Hepatocyte (in vitro differentiated cells): ENCODE measurements around the gene BORCS8.

Source experiments
- CTCF ChIP-seq: fragments of 200-600 bp; sonication (generic); IDR thresholded peaks from 2 replicates; pipeline ENCODE4 v1.5.1; 2016; ENCODE audit warnings: antibody characterized with exemption, mild to moderate bottlenecking; ENCODE audit not compliant: poor library complexity
- EZH2 ChIP-seq: fragments of 200-600 bp; sonication (generic); IDR thresholded peaks from 2 replicates; pipeline ENCODE4 v1.6.1; 2016; ENCODE audit warnings: antibody characterized with exemption, mild to moderate bottlenecking, borderline replicate concordance
- EZH2phosphoT487 ChIP-seq: fragments of 200-600 bp; sonication (generic); IDR thresholded peaks from one replicate; pipeline ENCODE4 v1.6.1; 2018; ENCODE audit warnings: antibody characterized with exemption, mild to moderate bottlenecking, low read depth, moderate library complexity; ENCODE audit not compliant: unreplicated experiment, severe bottlenecking

GRCh38 chr19:19217099-19217498 is 25.1 kb upstream of the BORCS8 start:
- no peak for TF ChIP-seq CTCF
- no peak for TF ChIP-seq EZH2
- TF ChIP-seq EZH2phosphoT487, result no peak
